GM12892 (cell line): Measurements from ENCODE around the gene TEX9. TPM values are rescaled to one million over a fixed set of nuclear protein-coding genes. Genes with fewer than 3 reads are reported as not detected.
A peak's percentile ranks its signal among the peaks of the same experiment; 100 is the strongest.
"Not testable (repeated sequence)": the region's sequence is repeated elsewhere in the genome, so short reads cannot be mapped to it uniquely, and the experiment has no call there.

ENCODE experiments used
- DNase-seq: peaks from one replicate; pipeline ENCODE4 v3.0.0; 2011; ENCODE audit not compliant: insufficient read length
- FAIRE-seq: peaks from 2 replicates; lab custom pipeline; 2011; peaks lifted over from hg19 to GRCh38; lab: Jason Lieb, UNC
- POLR2A ChIP-seq: IDR thresholded peaks from 2 replicates; pipeline ENCODE4 v1.6.1; 2011; ENCODE audit warnings: low read depth, low read length, control low read depth
- POLR2AphosphoS5 ChIP-seq: IDR thresholded peaks from 2 replicates; pipeline ENCODE4 v1.6.1; 2011; ENCODE audit warnings: low read depth, low read length, control low read depth
- TAF1 ChIP-seq: IDR thresholded peaks from 2 replicates; pipeline ENCODE4 v1.6.1; 2011; ENCODE audit warnings: low read depth, mild to moderate bottlenecking, control low read depth, low read length, borderline replicate concordance
- polyA plus RNA-seq: library from polyadenylated mRNA; unstranded; fragments of >200 nt; gene quantifications from one replicate; pipeline ENCODE4 v1.2.1, GENCODE V29; 2012; ENCODE audit warnings: missing spikeins, inconsistent platforms; ENCODE audit not compliant: missing spikeins

TEX9 gene
- polyA plus RNA-seq = 61.7 TPM

- peak; percentile 95 for FAIRE-seq
- TF ChIP-seq TAF1 (peak; percentile 91), POLR2AphosphoS5 (peak; percentile 94), POLR2A (peak; percentile 95)
- DNase-seq = peak; percentile 65
These were observed at the start of gene TEX9 for GRCh38 chr15:56365075-56365711. Gene TEX9 (plus strand): TSS chr15:56365426. CDS start chr15:56365451, 25 bp downstream.

DNA sequence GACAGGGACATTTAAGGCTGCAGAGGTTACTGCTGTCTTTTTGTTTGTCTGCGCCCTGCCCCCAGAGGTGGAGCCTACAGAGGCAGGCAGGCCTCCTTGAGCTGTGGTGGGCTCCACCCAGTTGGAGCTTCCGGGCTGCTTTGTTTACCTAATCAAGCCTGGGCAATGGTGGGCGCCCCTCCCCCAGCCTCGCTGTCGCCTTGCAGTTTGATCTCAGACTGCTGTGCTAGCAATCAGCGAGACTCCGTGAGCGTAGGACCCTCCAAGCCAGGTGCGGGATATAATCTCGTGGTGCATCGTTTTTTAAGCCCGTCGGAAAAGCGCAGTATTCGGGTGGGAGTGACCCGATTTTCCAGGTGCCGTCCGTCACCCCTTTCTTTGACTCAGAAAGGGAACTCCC is 48.7 kb upstream of the TEX9 start:
- DNase-seq, FAIRE-seq: not testable (repeated sequence)

DNA sequence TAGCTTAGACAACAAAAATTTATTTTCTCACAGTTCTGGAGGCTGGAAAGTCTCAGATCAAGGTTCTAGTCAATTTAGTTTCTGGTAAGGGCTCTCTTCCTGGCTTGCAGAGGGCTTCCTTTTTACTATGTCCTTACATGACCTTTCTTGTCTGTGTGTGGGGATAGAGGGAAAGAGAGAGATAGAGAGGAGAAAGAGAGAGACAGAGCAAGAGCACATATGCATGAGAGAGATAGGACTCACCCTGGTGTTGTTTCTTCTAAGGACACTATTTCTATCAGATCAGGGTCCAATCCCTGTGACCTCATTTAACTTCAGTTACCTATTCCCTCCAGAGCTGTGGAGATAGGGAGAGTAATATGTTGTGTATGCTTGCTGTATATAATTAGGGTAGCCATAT is 44.9 kb upstream of the TEX9 start:
- TF ChIP-seq TAF1 = no peak
- no peak for TF ChIP-seq POLR2AphosphoS5
- no peak for TF ChIP-seq POLR2A
- DNase-seq (no peak), FAIRE-seq (no peak)

DNA sequence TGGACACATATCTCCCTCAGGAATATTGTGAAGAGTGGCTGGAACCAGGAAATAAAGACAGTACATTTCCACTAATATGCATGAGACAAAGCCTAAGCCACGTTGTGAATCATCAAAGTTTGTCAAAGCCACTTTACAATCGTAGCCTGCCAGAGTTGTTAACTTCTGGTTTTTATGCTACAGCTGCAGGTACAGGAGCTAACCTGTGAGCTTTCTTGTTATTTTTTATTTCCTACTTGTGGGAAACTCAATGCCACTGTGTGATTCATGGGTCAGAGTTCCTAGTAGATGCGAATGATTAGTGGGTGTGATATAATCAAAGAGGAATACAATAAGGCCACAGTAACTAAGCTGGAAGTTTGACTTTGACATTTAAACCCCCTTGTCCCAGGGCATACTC is 44.4 kb upstream of the TEX9 start:
- FAIRE-seq (no peak), DNase-seq (no peak)
- TF ChIP-seq POLR2A (no peak), POLR2AphosphoS5 (no peak), TAF1 (no peak)

- TF ChIP-seq POLR2AphosphoS5 (no peak), POLR2A (no peak), TAF1 (no peak)
- FAIRE-seq (no peak), DNase-seq (no peak)
These were observed 42.8 kb upstream of the TEX9 start for GRCh38 chr15:56322444-56322843.

DNA sequence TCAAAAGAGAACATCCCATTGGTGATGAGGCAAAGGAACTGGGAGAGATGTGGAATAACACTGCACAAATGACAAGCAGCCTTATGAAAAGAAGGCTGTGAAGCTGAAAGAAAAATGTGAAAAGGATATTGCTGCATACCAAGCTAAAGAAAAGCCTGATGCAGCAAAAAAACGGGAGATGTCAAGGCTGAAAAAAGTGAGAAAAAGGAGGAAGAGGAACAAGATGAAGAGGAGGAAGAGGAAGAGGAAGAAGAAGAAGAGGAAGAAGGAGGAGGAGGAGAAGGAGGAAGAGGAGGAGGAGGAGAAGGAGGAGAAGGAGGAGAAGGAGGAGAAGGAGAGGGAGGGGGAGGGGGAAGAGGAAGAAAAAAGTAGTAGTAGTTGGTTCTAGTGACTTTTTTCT is 41.8 kb upstream of the TEX9 start:
- DNase-seq = no peak
- no peak for FAIRE-seq

DNA sequence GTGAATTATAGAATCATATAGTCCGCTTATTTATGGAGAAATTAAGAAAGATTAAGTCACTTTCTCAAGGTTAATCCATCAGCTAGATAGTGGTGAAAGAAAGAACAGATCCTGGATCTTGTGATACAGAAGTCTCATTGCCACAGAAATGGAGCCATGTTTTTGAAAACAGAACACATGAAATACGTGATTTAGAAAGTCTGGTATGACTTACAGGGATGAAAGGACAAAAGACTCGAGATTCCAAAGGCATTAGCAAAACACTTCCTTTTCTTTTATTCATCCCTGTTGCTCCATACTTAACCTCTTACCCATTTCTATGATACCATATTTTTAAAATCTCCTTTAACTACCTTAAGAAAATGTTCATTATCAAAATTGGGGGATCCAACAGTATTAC is 40.0 kb upstream of the TEX9 start:
- FAIRE-seq = no peak
- no peak for DNase-seq
- TF ChIP-seq TAF1 = no peak
- no peak for TF ChIP-seq POLR2A
- no peak for TF ChIP-seq POLR2AphosphoS5

More for the DNA sequence above, 41.8 kb upstream of the TEX9 start:
- no peak for TF ChIP-seq TAF1
- no peak for TF ChIP-seq POLR2A
- no peak for TF ChIP-seq POLR2AphosphoS5

DNA sequence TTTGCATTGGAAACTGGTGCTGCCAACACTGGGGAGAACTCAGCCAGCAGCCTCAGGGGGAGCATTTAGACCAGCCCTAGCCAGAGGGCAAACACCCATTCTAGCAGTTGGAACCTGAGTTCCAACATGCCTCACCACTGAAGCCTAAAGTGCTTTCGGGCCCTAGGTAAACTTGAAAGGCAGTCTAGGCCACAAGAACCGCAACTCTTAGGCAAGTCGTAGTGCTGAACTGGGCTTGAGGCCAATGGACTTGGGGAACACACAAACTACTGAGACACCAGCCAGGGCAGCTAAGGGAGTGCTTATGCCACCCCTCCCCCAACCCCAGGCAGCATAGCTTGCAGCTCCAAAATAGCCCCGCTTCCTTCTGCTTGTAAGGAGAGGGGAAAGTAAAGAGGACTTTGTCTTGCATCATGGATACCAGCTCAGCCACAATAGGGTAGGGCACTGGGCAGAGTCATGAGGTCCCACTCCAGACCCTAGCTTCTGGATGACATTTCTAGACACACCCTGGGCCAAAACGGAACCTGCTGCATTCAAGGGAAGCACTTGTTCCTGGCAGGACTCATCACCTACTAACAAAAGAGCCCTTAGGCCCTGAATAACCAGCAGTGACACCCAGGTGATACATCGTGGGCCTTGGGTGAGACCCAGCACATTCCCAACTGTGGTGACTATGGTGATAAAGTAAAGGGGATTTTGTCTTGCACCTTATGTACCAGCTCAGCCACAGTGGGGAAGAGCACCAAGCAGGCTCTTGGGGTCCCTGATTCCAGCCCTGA is 37.3 kb upstream of the TEX9 start:
- no peak for DNase-seq
- no peak for FAIRE-seq
- no peak for TF ChIP-seq POLR2AphosphoS5
- no peak for TF ChIP-seq TAF1
- TF ChIP-seq POLR2A = no peak

GRCh38 chr15:56337084-56337725 is 28.0 kb upstream of the TEX9 start:
- FAIRE-seq (no peak), DNase-seq (no peak)
- TF ChIP-seq POLR2AphosphoS5 = no peak
- TF ChIP-seq TAF1 = no peak
- no peak for TF ChIP-seq POLR2A

DNA sequence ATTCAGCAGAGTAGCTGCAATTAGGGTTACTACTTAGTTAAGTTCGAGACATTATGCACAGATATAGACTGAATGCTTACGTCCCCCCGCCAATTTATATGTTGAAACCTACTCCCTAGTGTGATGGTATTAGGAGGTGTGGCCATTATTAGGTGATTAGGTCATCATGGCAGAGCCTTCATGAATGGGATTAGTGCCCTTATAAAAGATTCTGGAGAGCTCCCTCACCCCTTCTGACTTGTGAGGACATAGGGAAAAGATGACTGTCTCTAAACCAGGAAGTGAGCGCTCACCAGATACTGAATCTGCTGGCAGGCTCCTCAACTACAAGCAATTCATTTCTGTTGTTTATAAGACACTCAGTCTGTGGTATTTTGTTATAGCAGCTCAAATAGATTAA is 25.6 kb upstream of the TEX9 start:
- DNase-seq = no peak
- FAIRE-seq = no peak
- TF ChIP-seq POLR2A (no peak), POLR2AphosphoS5 (no peak), TAF1 (no peak)

- FAIRE-seq (no peak), DNase-seq (no peak)
- TF ChIP-seq TAF1 (no peak), POLR2A (no peak), POLR2AphosphoS5 (no peak)
These were observed 24.0 kb upstream of the TEX9 start for GRCh38 chr15:56341201-56341600.
